Measurements from ENCODE around the gene DUSP28.
A peak's percentile ranks its signal among the peaks of the same experiment; 100 is the strongest.
"Not testable (repeated sequence)": the region's sequence is repeated elsewhere in the genome, so short reads cannot be mapped to it uniquely, and the experiment has no call there.

The DUSP28 gene

DNA sequence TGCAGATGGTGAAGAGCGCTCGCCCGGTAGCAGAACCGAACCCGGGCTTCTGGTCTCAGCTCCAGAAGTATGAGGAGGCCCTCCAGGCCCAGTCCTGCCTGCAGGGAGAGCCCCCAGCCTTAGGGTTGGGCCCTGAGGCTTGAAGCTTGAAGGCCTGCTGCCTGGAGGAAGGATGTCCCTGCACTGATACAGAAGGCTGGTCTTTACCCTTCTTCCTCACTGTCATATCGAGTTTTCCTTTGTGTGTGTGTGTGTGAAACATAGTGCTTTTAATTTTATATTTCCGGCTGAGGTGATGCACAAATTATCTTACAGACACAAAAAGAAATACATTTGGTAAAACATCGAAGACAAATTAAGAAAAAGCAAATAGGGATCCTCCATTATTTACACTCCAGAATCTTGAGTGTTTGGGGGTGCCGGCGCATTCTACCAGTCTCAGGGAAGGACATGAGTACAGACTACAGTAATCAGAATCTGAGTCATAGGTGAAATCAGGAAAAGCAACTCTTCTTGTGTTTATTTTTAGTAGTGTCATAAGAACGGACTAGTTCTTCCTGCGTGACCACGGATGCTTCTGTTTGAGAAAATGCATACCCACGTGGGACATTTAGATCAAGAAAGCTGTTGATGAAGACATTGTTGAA is 1.3 kb downstream of the DUSP28 start:
- no peak for DNase-seq

DNA sequence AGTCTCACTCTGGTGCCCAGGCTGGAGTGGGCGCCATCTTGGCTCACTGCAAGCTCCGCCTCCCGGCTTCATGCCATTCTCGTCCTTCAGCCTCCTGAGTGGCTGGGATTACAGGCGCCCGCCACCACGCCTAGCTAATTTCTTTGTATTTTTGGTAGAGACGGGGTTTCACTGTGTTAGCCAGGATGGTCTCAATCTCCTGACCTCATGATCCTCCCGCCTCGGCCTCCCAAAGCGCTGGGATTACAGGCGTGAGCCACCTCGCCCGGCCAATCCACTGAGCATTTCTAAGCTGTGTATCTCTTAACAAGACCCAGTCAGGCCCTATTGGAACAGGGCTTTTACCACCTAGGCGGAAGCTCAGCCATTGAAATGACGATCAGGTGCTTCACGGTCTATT is 3.1 kb downstream of the DUSP28 start:
- DNase-seq = not testable (repeated sequence)

DNA sequence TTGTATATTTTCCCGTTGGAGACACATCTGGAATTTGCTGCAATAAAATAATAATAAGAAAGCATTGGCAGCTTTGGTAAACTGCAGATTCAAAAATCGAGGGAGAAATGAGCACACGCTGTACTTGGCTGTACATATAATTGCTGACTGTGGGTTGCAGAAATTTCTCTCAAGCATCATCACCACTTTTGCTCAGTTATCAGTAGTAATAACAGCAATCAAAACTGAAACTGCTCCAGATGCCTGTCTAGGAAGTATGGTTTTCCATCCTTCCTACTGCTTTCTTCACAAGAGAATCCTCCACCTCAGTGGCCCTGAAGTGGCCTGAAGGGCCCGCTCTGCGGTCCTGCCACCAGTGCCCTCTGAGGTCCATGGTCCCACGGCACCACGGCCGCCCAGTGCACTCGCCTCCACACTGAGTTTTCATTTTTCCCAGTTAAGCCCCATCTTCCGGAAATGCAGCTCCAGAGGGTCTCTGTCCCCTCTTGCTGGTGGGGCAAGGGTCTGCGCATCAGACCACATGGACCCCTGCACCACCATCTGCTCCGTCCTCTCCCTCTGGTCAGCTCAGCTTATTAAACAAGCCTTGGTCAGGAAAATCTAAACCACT is 3.9 kb downstream of the DUSP28 start:
- no peak for DNase-seq

DNA sequence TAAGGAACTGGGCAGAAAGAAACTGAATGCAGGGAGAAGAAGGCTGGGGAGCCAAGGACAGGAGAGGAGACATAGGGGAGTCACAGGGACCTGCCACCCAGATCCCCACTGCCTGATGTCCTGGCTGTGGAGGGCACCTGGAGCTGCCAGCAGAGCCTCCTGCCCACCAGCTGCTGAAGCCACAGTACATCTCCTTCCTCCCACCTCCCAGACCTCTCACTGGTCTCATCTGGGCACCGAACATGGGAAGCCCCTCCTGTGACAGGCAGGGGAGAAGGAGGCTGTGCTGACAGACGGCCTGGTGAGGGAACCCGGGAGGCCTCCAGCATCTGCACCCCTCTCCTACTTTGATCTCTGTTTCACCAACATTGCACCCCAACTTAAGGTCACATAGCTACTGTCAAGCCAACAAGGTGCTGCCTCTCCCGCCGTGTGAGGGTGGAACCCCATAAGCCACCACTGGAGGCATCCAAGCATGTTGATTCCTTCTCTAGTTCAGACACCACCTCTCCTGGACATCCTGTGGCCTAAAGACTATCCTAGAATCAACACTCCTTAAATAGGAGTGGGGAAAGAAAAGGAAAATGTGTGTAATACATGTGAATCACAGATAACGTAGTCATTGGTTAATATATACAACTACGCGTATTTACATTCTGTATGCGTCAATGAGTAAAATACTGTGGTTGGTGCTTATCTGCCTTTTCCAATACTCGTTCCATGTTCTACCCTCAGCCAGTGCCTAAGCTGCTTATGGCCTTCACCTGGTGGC is 4.6 kb downstream of the DUSP28 start:
- DNase-seq = no peak

DNA sequence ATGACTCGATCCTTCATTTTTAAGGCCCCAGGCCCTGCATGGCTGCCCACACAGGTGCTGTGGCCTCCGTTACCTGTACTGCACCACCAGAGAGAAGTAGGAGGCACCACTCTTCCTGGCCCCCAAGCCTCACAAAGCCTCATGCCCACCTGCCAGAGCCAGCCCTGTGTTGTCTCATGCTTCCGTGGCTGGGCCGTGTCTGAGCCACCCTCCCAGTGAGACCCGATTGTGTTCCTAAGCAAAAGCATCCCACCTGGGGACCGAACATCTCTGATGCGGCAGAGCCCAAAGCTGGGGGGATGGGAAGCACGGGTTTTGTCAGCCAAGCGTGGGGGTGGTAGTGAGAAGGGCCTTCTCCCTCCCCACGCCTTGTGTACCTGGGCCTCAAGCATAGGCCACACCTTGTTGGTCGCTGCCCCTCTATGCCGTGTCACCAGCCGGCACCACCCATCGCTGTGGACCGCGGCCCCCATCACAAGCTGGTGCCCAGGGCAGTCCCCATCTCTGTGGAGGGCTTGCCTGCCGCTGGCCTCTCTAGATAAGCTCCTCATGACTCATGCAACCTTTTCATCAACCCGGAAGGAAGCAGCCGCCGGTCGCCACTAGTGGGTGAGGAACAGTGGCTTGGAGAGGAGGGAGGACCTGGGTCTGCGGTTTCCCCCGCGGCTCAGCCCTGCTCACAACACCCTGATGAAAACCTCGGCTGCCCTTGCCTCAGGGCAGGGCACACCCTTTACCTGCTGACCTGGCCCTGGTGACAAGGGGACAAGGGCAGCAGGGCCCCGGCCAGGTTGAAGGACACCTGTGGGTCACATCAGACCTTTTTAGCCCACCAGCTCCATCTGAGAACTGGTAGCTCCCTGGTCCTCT is 5.4 kb downstream of the DUSP28 start:
- DNase-seq = peak; percentile 80

DNA sequence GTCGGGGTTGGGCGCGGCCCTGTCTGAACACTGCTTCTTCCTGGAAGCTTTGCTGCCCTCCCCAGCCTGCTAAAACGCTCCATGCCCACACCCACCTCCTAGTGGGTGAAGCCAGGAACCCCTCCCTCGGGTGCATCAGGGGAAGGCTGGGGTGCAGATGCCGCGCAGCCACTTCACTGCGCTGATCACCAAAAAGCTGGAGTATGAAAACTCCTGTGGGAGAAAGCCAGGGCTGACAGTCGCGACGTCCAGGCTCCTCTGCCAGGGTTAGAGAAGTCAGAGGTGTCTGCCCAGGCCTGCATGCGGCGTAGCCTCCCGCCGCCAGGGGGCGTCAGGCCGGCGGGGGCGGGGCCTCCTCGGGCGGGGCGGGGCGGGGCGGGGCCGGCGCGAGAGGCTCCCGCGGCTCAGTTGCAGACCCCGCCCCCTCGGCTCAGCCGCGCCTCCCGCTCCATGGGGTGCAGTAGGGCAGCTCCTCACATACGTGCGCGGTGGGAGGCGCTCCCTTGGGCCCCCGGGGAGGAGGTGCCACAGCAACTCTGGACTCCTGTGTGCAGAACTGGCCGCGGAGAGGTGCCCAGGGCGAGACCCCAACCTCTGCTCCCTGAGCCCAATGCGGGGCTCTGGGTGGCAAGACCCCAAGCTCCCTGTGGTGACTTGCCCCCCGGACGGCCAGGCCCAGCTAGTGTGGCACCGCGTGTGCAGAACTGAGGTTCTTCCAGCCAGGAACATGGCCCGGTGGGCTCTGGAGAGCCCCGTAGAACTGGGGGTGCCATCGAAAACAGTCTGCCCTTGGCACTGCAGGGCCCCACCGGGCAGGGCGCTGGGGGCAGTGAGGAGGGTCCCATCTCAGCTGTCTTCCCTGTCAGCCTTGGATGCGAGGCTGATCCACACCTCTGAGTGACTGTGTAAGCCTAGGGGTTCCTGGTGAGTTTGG is 6.3 kb downstream of the DUSP28 start:
- peak; percentile 93 for DNase-seq

DNA sequence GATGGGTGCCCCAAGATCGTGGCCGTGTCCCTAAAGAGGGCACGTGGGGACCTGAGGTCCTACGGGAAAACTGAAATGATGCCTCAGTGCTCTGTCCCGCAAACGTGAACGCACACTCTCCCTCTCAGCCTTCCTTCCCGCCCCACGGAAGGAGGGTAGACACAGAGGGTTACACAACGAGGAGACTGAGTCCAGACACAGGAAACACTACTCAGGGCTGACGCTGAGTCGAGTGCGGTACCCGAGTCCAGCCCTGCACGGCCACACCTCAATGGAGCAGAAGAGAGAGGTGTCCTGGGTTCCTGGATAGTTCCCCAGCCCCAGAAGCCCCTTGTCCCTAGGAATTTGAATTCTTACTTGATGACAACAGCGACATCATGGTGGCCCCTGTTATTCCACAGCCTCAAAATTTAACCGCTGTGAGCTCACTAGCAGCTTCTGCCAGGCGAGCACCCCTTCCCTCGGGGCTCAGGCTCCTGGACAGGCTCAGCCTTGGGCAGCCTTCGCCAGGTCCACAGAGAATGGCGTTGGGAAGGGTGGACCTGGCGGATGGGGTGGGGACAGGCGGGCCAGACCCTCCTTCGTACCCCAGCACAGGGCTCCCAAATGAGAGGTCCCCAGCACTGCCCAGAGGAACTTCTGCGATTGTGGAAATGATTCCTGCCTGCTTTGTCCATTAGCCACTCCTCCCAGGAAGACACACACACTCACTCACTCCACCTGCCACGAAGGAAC is 7.1 kb downstream of the DUSP28 start:
- DNase-seq = no peak

DNA sequence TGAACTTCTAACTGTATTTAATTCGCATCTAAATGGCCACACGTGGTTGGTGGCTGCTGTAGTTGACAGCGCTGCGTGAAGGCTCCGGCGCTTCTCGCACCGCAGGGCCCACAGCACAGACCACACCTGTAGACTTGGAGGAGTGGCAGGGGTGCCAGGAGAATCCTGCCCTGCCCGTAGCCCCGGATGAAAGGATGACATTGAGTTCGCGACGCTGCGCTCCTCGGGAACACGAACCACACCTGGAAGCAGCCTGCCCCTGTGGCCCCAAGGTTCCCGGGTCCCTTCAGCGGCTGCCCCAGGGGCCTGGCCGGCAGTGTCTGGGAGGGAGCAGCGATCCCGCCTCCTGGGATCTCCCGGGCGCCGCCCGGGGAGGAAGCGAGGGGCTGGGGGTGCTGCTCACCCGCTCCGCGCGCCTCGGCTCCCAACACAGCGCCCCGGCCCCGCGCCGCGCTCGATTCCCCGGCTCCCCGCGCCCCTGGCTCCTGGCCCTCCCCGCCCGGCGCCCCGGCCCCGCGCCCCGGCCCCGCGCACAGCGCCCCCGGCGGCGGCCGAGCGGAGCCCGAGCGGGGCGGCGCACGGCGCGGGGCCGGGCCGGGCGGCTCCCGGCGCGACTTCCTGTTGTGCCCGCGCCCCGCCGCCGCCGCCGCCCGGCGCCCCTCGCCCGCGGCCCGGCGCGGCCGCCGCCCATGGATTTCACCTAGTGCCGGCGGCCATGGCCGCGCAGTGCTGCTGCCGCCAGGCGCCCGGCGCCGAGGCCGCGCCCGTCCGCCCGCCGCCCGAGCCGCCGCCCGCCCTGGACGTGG is 7.9 kb downstream of the DUSP28 start, which contains the start of gene RNPEPL1:
TSS of gene RNPEPL1 (plus strand) at position 613 of the 806 bp plus-strand sequence. CDS start at position 716, 103 bp downstream.
- DNase-seq = peak; percentile 62

DNA sequence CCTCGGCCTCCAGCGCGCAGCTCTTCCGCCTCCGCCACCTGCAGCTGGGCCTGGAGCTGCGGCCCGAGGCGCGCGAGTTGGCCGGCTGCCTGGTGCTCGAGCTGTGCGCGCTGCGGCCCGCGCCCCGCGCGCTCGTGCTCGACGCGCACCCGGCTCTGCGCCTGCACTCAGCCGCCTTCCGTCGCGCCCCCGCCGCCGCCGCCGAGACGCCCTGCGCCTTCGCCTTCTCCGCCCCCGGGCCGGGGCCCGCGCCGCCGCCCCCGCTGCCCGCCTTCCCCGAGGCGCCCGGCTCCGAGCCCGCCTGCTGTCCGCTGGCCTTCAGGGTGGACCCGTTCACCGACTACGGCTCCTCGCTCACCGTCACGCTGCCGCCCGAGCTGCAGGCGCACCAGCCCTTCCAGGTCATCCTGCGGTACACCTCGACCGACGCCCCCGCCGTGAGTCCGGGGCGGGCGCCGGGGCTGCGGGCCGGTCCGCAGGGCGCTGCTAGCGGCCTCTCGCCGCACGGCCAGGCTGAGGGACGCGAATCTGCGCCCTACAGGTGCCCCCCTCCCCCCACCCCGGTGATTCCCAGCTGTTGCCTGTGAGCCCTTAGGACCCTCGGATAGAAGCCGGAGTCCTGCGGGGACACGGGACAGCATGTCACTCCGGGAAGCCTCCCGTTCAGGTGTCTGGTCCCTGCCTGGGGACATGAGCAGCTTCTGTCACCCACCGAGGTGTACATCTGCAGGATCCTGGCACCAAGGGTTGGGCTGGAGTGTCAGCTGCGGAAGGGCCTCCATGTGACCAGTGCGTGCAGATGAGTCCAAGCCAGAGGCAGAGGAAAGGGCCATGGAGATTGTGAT is 8.7 kb downstream of the DUSP28 start:
- DNase-seq = peak; percentile 62

DNA sequence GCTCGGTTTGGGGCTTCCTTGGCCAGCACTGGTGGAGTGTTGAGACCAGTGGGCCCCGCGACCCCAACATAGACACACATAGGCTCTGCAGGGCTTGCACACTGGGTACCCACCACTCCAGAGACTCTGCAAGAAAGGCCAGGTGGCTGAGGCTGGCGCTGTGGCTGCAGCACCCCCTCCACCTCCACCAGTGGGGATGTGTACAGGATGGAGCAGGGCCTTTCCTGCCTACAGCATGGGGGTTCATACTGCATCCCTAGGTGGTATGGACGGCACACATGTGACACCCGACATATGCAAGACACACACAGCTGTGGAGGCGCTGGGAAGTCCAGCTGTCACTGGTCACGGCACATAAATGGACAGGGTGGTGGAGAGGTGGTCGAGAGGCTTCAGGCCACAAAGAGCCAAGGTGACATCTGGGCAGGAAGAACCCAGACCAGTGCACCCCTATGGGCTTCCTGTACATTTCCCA is 9.4 kb downstream of the DUSP28 start:
- DNase-seq = no peak

DNA sequence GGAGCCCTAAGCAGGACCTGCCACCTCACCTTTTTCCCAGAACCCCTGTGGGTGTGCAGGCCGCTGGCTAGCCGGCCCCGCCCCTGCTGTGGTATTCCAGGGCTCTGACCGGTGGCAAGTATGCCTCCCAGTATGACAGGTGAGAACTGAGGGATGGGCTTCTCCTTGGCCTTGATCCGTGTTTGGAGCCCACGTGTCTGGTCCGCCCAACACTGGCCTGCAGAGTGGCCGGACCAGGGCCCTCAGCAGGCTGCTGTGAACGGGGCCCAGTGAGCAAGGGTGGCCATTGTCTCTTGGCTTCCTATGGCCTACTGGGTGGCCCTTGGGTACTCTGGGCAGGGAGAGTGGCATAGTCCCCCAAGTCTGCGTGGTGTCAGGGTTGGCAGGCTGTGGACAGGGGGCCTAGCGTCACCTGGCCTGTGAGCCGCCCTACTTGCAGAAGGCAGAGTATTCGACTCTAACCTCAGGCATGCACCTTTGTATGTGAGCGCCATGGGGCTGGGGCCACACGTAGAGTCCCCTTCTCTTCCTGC is 9.9 kb downstream of the DUSP28 start:
- DNase-seq = no peak

DNA sequence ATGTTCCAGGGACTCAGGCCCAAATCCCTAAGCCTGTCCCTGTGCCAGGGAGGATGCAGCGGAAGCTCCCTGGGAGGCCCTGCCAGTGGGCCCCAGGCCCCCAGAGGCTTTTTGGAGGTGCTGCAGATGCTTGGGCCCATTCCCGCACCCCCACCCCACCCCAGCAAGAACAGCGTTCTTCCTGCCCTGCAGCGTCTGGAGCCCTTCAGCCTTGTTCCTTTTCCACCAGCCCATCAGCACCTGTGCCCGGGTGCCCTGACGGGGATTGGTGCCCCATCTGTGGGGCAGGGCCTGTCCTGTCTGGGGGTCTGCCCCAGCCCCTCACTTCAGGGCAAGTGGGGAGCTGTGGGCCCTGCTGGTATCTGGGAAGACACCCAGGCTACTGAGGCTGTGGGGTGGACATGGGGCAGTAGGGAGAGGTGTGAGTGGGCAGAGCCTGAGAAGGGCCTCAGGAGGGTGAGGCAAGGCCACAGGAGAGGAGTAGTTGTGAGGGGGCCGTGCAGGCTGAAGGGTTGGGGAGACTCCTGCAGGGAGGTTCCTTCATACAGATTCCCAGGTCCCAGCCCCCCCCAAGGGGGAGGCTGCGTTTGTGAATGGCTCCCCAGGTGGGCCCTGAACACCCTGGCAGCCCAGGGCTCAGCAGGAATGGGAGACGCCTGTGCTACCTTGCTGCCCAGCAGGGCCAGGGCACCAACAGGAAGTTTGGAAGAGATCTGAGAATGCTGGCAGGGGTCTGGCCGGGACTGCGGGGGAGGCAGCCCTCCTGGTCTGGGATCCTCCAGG is 10.6 kb downstream of the DUSP28 start:
- no peak for DNase-seq

DNA sequence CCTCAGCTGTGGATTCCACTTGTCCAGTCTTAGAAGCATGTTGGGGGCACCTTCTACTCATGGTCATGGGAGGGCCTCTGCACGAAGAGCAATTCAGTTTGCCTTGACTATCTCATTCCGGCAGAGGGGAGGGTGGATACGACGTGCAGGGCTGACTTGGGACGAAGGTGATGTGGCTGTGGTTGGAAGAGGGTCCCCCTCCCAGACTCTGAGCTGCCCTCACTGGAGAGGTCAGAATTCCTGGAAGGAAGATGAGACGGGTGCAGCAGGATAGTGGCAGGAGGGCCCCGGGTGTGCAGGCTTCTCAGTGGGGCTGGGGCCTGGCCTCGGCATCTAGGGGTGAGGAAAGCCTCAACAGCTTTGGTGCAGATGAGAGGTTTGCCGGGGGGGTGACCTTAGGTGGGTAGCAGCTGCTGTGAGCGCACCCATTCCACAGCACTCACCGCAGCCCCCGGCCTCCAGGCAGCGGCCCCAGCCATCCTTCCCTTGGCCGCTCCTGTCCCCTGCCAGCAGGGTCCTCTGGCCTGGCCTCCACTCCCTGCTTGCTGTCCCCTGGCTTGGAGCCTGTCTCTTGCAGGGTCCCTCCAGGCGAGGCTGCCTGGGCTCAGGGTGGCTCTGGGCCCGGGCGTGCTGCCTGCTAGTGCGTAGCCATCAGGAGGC is 11.3 kb downstream of the DUSP28 start:
- no peak for DNase-seq

DNA sequence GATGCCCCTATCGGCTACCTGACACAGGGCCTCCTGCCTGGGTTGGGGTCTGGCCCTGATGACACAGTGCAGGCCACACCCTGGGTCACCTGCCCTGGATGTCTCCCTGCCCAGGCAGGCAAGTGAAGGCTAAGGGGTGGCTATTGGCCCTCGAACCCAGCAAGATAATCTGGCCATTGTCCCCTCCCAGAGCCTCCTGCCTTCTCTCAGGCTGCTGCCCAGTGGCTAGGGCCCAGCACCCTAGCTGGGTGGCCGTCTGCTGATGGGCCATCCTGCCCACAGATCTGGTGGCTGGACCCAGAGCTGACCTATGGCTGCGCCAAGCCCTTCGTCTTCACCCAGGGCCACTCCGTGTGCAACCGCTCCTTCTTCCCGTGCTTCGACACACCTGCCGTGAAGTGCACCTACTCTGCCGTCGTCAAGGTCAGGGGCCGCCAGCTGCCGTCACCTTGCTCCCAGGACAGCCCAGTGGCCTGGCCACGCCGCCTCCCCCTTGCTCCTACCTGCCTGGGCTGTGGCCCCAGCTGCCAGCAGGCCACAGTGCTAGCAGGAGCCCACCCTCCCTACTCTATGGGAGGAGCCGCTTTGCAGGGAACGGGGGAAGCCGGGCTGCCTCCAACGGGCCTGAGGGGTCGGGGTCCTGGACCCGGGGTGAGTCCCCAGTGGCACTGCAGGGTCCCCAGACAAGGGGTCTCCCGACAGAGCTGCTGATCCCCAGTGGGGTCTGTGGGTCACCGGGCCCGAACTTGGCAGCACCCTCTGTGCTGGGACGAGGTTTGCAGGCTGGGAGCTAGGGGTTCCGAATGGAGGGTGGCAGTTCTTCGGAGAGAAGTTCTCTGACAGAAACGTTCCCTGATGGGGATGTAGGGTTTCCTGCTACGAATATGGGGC is 12.2 kb downstream of the DUSP28 start:
- no peak for DNase-seq

DNA sequence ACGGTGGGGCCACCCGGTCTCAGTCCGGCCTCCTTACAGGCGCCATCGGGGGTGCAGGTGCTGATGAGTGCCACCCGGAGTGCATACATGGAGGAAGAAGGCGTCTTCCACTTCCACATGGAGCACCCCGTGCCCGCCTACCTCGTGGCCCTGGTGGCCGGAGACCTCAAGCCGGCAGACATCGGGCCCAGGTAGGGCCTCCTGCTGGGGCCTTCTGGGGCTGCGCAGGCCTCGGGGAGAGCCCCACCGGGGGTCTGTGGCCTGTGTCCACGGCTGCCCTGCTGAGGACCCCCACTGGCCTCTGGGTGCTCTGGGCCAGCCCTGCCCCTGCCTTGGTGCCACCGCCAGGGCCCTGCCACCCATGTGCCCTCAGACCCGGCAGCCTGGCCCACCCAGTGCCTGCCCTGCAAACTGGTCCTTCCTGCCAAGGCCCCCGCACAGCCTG is 12.9 kb downstream of the DUSP28 start:
- DNase-seq = no peak
